ENCODE data around the gene OR2J3.

GRCh38 chr6:29112135-29112534 lies 4.3 kb downstream of the OR2J3 start:
- TF ChIP-seq POLR2A (IDR thresholded peaks at IDR 0.05; ENCODE audit: low read length) (no peak), GATA1 (IDR thresholded peaks at IDR 0.05; ENCODE audit: low read depth, low read length) (no peak)

Measured in erythroblast (primary cell).